NCI-H1436 (cell line): Measurements from ENCODE around the gene MYADM.
"Not testable (repeated sequence)": the region's sequence is repeated elsewhere in the genome, so short reads cannot be mapped to it uniquely, and the experiment has no call there.

Experiments
- DNase-seq: peaks from one replicate; lab custom pipeline; 2025; lab: John Stamatoyannopoulos, UW

The MYADM gene

GRCh38 chr19:53867225-53868090, at the start of gene MYADM:
TSS of gene MYADM (plus strand) at chr19:53867883. CDS start at chr19:53873530, 5,647 bp downstream.
- no peak for DNase-seq

GRCh38 chr19:53818756-53819155, 48.9 kb upstream of the MYADM start:
- no peak for DNase-seq

- DNase-seq: no peak
These were observed 47.8 kb upstream of the MYADM start for GRCh38 chr19:53819861-53820260.

DNA sequence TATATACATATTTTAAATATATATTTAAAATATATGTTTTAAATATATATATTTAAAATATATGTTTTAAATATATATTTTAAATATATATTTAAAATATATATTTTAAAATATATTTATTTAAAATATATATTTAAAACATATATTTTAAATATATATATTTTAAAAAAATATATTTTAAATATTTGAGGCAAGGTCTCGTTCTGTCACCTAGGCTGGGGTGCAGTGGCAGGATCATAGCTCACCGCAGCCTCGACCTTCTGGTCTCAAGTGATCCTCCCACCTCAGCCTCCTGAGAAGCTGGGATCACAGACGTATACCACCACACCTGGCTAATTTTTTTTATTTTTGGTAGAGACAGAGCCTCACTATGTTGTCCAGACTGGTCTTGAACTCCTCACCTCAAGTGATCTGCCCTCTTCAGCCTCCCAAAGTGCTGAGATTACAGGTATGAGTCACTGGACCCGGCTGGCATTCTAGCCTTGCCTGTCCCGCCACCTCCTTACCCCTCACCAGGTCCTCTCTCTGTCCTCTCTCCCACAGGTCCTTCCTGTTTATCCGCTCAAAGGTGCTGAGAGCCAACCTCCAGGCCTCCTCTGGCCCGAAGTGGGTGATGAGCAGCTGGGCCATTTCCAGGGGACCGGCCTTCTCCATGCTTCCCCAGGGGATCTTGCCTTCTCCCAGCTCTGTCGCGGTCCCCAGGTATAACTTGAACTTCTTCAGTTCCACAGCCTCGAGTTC, 44.1 kb upstream of the MYADM start:
- no peak for DNase-seq

DNA sequence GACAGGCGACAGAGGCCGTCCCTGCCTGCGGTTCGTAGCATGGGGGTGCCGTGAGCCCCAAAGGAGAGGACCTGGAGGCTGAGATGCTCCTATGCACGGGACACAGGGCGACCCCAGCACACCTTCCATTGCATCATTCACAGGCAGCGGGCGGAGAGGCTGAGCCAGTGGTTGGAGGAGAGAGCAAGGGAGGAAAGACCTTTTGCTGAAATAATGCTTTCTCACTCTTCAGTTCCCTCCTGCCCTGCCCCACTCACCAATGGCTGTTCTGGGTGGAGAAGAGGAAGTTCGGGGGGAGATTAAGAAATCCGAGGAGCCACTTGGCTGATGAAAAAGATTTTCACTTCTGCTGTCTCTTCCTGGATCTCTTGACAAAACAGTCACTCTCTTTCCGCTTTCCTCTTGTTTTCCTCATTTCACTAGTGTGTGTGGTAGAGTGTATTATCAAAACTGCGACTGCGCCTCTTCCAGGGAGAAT, 43.5 kb upstream of the MYADM start, which contains the start of gene NLRP12:
Gene NLRP12, minus strand, starts transcription at position 181 of the 478 bp plus-strand sequence. Its CDS starts 140 bp downstream, at position 41.
- DNase-seq: no peak

GRCh38 chr19:53826876-53827275, 40.8 kb upstream of the MYADM start:
- DNase-seq: no peak

GRCh38 chr19:53828531-53828930, 39.2 kb upstream of the MYADM start:
- no peak for DNase-seq

- DNase-seq: not testable (repeated sequence)
These were observed 34.8 kb upstream of the MYADM start for GRCh38 chr19:53832861-53833260.

DNA sequence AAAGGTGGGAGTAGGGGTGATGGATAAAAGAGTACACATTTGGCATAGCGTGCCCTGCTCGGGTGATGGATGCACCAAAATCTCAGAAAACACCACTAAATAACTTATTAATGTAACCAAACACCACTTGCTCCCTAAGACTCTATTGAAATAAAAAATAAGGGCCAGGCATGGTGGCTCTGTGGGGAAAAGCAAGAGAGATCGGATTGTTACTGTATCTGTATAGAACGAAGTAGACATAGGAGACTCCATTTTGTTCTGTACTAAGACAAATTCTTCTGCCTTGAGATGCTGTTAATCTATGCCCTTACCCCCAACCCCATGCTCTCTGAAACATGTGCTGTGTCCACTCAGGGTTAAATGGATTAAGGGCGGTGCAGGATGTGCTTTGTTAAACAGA, 29.2 kb upstream of the MYADM start:
- DNase-seq: not testable (repeated sequence)

- DNase-seq: not testable (repeated sequence)
These were observed 27.4 kb upstream of the MYADM start for GRCh38 chr19:53840241-53840640.

DNA sequence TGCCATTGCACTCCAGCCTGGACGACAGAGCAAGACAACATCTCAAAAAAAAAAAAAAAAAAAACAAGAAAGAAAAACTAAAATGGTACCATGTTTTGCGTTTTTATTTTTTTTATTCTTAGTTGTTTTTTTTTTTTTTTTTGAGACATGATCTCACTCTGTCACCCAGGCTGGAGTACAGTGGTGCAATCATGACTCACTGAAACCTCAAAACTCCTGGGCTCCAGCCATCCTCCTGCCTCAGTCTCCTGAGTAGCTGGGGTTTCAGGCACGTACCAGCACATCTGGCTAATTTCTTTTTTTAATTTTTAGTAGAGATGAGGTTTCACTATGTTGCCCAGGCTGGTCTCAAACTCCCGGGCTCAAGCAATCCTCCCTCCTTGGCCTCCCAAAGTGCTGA, 26.8 kb upstream of the MYADM start:
- not testable (repeated sequence) for DNase-seq

- no peak for DNase-seq
These were observed 22.8 kb upstream of the MYADM start for GRCh38 chr19:53844849-53845246.

DNA sequence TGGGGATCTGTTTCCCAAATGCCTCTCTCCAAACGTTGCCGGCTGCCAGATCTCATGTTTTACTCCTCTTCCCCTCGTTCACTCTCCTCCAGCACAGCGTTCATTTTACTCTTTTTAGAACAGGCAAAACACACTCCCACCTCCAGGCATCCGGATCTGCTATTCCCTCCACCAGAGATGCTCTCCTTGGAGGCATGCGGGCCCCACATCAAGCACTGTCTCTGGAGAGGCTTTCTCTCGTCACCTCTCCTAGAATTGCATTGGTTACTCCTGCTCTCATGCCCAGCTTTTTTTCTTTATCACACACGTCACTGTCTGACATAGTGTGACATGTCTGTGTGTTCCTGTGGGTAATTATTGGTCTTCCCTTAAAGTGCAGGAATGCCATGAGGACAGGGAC, 20.1 kb upstream of the MYADM start:
- no peak for DNase-seq

DNA sequence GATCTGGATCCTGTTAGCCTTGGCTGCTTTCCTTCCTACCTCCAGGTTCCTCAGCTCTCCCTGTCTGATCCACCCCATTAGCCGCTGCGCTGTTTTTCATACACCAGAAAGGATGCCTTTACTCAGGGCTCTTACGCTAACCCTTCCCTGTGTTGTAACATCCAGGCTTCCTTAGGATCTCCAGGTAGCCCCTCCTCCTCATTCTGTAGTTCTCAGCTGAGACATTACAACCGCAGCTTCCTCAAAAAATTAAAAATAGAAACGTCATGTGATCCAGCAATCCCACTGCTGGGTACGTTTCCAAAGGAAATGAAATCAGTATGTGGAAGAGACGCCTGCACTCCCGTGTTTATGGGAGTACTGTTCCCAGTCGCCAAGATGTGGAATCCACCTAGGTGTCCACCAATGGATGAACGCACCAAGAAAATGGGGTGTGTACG, 18.4 kb upstream of the MYADM start:
- no peak for DNase-seq

DNA sequence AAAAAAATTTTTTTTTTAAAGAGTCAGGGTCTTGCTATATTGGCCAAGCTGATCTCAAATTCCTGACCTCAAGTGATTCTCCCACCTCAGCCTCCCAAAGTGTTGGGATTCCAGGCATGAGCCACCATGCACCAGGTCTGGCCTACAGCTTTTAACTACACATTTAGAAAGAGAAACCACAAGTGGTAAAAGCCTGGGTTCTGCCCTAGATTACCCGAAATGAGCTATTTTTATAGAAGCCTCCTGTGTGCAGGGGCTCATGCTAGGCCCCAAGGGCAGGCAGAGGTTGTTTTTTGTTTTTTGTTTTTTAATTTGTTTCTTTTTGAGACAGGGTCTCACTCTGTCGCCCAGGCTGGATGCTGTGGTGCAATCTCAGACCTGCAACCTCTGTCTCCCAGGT, 14.0 kb upstream of the MYADM start:
- no peak for DNase-seq

- DNase-seq: no peak
These were observed 3.3 kb upstream of the MYADM start for GRCh38 chr19:53864308-53864836.

- DNase-seq: no peak
These were observed 2.2 kb upstream of the MYADM start for GRCh38 chr19:53865523-53865917.

DNA sequence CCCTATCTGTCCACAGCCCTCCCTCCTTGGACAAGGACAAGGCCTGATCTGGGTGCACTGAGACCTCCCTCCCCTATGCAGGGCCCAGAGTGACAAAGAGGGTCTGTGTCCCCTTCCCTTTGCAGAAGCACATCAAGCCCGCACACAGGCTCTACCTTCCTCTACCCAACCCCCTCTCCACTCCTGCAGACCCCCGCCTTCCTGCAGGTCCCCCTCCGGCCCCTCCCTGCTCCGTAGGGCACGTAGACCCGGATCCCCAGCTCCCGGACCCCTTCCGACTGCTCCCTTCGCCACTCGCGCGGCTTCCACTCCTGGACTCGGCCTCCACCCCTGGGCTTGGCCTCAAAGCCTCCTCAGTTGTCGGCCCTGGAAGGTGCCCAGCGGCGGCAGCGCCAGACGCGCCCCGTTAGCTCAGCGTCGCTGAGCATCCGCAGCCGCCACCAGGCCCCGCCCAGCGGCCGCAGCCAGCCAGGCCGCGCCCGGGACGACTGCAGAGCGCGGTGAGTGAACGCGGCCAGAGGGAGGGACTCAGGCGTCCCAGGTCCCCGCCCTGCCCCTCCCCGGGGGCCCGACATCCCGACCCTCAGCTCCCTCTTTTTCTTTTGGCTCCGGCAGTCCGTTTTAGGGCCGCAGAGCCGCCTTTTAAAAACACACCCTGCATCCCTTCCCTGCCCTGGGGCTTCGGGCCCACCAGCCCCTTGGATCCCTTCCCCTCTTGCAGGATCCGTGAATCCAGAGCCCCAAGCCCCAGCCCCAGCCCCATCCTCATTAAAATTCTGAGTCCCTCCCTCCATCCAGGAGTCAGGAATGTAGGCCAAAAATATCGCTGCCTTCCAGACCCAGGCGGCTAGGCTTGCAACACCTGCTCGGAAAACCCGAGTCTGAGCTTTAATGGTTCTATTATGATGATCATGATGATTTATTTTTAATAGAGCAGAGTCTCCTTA, 1.5 kb upstream of the MYADM start:
- DNase-seq: no peak

GRCh38 chr19:53866865-53867224, 838 bp upstream of the MYADM start:
- no peak for DNase-seq

DNA sequence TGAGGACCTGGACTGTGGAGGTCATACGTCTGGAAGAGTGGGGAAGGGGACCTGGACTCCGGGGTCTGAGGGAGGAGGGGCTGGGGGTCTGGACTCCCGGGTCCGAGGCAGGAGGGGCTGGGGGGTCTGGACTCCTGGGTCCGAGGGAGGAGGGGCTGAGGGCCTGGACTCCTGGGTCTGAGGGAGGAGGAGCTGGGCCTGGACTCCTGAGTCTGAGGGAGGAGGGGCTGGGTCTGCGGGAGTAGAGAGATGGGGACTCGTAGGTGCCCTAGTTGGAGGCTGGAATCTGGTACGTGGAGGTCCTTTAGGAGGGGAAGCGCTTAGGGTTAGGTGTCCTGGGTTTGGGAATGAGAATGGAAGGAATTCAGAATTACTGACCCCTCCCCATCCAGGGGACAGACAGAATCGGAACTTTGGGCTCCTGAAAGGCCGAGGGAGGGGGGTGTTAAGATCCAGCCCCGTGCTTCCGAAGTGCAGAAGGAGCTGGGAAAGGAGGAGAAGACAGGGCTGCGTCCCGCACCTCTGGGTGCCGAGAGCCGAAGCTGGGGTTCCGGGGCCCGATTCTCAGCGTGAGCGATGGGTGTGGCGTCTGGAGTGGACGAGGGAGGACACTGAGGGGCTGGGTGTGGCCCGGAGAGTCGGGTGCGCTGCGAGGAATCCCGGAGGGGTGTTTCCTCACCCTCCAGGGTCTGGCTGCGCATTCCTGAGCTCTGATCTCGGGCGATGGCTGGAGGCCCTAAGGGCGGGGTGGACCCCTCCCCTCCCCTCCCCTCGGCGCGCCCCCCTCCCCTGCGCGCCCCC, 608 bp downstream of the MYADM start:
- DNase-seq: no peak
